Measurements from ENCODE around the gene GRIK5. TPM values are rescaled to one million over a fixed set of nuclear protein-coding genes. Genes with fewer than 3 reads are reported as not detected.

Gene GRIK5
- total RNA-seq, 1 donor from 2014 or later, result 0.25 TPM

- DNase-seq (ENCODE audit: low spot score) (no peak), ATAC-seq (no peak)
These were observed 25.3 kb upstream of the GRIK5 start for GRCh38 chr19:42095142-42095813.

DNA sequence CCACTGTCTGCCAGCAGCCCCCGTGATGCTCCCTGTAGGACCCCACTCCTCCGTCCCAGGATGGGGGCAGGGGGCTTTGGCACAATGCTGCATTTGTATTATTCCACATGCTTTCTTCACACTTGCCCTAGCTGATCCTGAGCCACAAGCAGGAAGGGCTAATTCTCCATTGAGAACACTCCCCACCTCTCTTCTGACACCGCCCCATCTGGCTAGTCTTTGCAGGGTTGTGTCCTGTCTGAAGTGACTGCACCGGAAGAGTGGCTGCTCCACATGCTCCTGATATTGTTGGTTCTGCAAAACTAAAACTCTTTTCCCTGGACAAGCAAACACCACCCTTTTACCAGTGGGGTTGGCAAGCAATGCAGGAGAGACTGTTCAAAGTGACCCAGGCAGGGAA is 23.9 kb upstream of the GRIK5 start:
- ATAC-seq (no peak), DNase-seq (ENCODE audit: low spot score) (no peak)

GRCh38 chr19:42093505-42093904 is 23.5 kb upstream of the GRIK5 start:
- ATAC-seq, result no peak
- no peak for DNase-seq (ENCODE audit: low spot score)

GRCh38 chr19:42092350-42092749 is 22.3 kb upstream of the GRIK5 start:
- DNase-seq (ENCODE audit: low spot score) (no peak), ATAC-seq (peak; percentile 49)

DNA sequence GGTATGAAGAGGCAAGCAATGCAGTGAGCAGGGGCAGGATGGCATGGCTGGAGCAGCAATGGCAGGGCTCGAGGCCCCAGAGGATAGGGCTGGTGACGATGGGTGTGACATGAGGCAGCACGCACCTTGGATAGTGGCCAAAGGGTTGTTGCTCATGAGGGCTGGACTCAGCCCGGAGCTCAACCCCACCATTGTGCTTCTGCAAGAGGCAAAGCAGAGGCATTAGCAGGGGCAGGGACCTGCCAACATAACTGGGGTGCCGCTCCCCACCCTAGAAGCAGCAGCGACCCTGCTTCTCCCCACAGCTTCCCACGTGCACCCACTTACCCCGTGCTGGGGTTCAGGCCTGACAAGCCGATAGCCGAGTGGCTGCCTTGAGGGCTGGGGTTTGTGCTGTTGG is 21.7 kb upstream of the GRIK5 start:
- no peak for ATAC-seq
- no peak for DNase-seq (ENCODE audit: low spot score)

- ATAC-seq (no peak), DNase-seq (ENCODE audit: low spot score) (no peak)
These were observed 21.3 kb upstream of the GRIK5 start for GRCh38 chr19:42091300-42091699.

- no peak for ATAC-seq
- no peak for DNase-seq (ENCODE audit: low spot score)
These were observed 20.7 kb upstream of the GRIK5 start for GRCh38 chr19:42090672-42091071.

GRCh38 chr19:42089772-42090171 is 19.8 kb upstream of the GRIK5 start:
- DNase-seq (ENCODE audit: low spot score) (no peak), ATAC-seq (no peak)

- no peak for ATAC-seq
These were observed 19.3 kb upstream of the GRIK5 start for GRCh38 chr19:42089191-42089750.

GRCh38 chr19:42088471-42089190 is 18.6 kb upstream of the GRIK5 start:
- DNase-seq (ENCODE audit: low spot score), result no peak
- no peak for ATAC-seq

More at GRCh38 chr19:42089191-42089750, 19.3 kb upstream of the GRIK5 start:
- DNase-seq (ENCODE audit: low spot score), result no peak

GRCh38 chr19:42086770-42087550 is 17.0 kb upstream of the GRIK5 start:
- DNase-seq (ENCODE audit: low spot score) (no peak), ATAC-seq (no peak)

- no peak for ATAC-seq
- no peak for DNase-seq (ENCODE audit: low spot score)
These were observed 16.3 kb upstream of the GRIK5 start for GRCh38 chr19:42086188-42086736.

- DNase-seq (ENCODE audit: low spot score) (no peak), ATAC-seq (no peak)
These were observed 13.5 kb upstream of the GRIK5 start for GRCh38 chr19:42083537-42083936.

GRCh38 chr19:42081584-42082203 is 11.7 kb upstream of the GRIK5 start:
- no peak for DNase-seq (ENCODE audit: low spot score)
- ATAC-seq, result peak; percentile 83

DNA sequence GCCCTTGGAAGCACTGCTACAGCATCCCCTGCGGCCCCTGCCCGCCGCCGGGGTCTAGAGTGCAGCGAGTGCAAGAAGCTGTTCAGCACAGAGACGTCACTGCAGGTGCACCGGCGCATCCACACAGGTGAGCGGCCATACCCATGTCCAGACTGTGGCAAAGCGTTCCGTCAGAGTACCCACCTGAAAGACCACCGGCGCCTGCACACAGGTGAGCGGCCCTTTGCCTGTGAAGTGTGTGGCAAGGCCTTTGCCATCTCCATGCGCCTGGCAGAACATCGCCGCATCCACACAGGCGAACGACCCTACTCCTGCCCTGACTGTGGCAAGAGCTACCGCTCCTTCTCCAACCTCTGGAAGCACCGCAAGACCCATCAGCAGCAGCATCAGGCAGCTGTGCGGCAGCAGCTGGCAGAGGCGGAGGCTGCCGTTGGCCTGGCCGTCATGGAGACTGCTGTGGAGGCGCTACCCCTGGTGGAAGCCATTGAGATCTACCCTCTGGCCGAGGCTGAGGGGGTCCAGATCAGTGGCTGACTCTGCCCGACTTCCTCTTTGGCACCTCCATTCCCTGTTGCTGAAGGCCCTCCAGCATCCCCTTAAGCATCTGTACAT is 10.9 kb upstream of the GRIK5 start:
- no peak for DNase-seq (ENCODE audit: low spot score)
- no peak for ATAC-seq

GRCh38 chr19:42079886-42080763 is 10.1 kb upstream of the GRIK5 start:
- ATAC-seq, result no peak
- DNase-seq (ENCODE audit: low spot score), result no peak

DNA sequence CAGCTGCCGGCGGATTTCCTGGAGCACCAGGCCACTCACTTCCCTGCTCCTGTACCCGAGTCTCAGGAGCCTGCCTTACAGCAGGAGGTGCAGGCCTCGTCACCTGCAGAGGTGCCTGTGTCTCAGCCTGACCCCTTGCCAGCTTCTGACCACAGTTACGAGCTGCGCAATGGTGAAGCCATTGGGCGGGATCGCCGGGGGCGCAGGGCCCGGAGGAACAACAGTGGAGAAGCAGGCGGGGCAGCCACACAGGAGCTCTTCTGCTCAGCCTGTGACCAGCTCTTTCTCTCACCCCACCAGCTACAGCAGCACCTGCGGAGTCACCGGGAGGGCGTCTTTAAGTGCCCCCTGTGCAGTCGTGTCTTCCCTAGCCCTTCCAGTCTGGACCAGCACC is 9.3 kb upstream of the GRIK5 start:
- DNase-seq (ENCODE audit: low spot score), result no peak
- ATAC-seq, result no peak

DNA sequence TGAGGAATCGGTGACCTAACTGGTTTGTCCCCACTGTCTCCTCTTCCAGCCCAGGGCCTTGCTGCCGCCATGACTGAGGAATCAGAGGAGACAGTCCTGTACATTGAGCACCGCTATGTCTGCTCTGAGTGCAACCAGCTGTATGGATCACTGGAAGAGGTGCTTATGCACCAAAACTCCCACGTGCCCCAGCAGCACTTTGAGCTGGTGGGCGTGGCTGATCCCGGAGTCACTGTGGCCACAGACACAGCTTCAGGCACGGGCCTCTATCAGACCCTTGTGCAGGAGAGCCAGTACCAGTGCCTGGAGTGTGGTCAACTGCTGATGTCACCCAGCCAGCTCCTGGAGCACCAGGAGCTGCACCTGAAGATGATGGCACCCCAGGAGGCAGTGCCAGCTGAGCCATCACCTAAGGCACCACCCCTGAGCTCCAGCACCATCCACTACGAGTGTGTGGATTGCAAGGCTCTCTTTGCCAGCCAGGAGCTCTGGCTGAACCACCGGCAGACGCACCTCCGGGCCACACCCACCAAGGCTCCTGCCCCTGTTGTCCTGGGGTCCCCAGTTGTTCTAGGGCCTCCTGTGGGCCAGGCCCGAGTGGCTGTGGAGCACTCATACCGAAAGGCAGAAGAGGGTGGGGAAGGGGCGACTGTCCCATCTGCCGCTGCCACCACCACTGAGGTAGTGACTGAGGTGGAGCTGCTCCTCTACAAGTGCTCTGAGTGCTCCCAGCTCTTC is 8.7 kb upstream of the GRIK5 start:
- ATAC-seq, result no peak
- no peak for DNase-seq (ENCODE audit: low spot score)

DNA sequence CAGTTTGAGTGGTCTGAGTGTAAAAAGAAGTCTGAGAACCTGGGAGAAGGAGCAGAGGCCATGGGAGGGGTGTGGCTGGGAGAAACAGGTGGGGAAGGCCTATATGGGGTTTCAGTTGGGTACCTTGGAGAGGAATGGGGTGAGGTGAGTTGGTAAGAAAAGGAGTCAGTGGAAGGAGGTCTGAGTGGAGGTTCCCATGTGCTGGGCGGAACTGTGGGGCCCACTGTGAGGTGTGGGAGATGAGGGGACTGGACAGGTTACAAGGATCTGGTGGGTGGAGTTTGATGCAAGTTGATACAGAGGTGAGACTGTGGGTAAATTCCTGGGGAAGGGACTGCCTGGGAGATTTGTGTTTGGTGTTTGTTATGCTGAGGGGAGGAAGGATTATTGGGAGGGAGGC is 8.1 kb upstream of the GRIK5 start:
- no peak for ATAC-seq
- no peak for DNase-seq (ENCODE audit: low spot score)

Measured in left lobe of liver (tissue), 2 donors.